ENCODE data around the gene ADAMTS12. TPM values are rescaled to one million over a fixed set of nuclear protein-coding genes. Genes with fewer than 3 reads are reported as not detected.

ADAMTS12 gene
- total RNA-seq, 4 donors from 2014 or later, result 0.49 to 3.1 (median 2.5) TPM

DNA sequence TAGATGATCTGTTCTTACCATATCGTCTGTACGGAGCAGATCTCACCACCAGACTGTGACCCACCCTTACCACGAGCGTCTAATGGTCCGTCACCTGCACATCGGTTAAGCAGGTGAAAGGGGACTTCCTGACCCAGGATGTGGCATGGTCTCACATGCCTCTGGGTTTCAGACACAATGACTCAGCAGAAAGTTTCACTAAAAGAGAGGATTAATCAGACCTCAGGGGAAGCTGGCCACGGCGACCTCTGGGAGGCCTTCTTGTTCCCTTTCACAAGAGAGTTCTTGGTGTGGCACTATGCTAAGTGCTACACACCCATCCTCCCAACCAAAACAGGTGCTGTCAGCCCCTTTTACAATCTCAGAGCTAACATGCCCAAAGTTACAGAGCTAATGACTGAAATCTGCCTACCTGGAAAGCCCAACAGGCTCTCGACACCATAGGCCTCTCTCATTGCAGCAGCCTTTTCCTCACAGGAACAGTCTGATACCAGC lies 41.6 kb downstream of the ADAMTS12 start:
- intact Hi-C loops (cut with DNase I; ENCODE audit: low total_unique reads) (no loop called here), in situ Hi-C loops (cut with MboI; ENCODE audit: low sequenced_read_pairs in 4 of 4) (no loop called here)
- no peak overlapping the region for H3K27ac ChIP-seq
- no peaks in the 10 kb centered on the region for H3K9me3 ChIP-seq
- no peak for DNase-seq
- no peaks in the 10 kb centered on the region for H3K4me1 ChIP-seq
- ATAC-seq, result no peak
- TF ChIP-seq, protein P1, sequence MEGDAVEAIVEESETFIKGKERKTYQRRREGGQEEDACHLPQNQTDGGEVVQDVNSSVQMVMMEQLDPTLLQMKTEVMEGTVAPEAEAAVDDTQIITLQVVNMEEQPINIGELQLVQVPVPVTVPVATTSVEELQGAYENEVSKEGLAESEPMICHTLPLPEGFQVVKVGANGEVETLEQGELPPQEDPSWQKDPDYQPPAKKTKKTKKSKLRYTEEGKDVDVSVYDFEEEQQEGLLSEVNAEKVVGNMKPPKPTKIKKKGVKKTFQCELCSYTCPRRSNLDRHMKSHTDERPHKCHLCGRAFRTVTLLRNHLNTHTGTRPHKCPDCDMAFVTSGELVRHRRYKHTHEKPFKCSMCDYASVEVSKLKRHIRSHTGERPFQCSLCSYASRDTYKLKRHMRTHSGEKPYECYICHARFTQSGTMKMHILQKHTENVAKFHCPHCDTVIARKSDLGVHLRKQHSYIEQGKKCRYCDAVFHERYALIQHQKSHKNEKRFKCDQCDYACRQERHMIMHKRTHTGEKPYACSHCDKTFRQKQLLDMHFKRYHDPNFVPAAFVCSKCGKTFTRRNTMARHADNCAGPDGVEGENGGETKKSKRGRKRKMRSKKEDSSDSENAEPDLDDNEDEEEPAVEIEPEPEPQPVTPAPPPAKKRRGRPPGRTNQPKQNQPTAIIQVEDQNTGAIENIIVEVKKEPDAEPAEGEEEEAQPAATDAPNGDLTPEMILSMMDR (IDR thresholded peaks at IDR 0.05 in 4 of 5, conservative IDR thresholded peaks at IDR 0.05 in 1 of 5), result no peak
- TF ChIP-seq POLR2A (IDR thresholded peaks at IDR 0.05), result no peak
- H3K27me3 ChIP-seq, result no peaks in the 10 kb centered on the region
- no peak overlapping the region for H3K4me3 ChIP-seq
- no peaks in the 10 kb centered on the region for H3K36me3 ChIP-seq

DNA sequence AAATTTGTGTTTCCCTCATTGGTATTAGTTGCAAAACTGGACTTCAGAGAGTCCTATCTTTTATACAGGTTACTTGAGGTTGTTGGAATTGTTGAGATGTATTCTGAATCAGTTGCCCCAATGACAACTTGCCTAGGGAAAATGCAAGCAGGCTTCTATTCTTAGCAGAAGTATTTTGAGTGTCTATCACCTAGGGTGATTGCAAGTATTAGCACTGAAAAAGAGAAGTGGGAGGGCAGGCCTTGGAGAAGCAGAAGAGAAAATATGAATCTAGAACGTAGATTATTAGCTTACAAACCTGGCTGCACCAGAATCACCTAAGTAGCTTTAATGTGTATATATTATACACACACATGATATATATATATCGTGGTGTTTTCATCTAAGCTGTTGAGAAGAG lies 43.2 kb downstream of the ADAMTS12 start:
- Histone ChIP-seq H3K27ac (no peak overlapping the region), H3K4me1 (no peaks in the 10 kb centered on the region), H3K36me3 (no peaks in the 10 kb centered on the region), H3K4me3 (no peak overlapping the region), H3K27me3 (no peaks in the 10 kb centered on the region), H3K9me3 (no peaks in the 10 kb centered on the region)
- no peak for TF ChIP-seq POLR2A (IDR thresholded peaks at IDR 0.05)
- TF ChIP-seq, protein P1 (IDR thresholded peaks at IDR 0.05 in 4 of 5, conservative IDR thresholded peaks at IDR 0.05 in 1 of 5), result no peak
- intact Hi-C loops (cut with DNase I; ENCODE audit: low total_unique reads) (no loop called here), in situ Hi-C loops (cut with MboI; ENCODE audit: low sequenced_read_pairs in 4 of 4) (no loop called here)
- ATAC-seq (no peak), DNase-seq (no peak)

DNA sequence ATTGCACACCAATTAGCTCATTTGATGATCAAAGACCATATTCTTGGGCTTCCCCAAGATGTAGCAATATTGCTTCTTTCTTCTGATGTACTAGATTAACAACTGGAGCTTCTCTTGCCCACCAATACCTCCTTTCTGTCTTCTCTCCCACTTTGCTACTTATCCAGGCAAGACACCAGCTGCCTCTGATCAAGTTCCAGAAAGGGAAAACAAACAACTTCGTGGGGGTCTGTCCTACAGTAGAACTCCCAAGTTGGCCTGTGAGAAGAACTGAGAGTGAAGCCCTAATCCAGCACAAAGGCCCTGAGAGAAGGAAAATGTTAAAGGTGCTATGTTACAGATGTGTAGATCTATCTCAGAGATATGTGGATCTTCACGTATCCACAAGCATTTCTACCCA lies 44.9 kb downstream of the ADAMTS12 start:
- no peaks in the 10 kb centered on the region for H3K27me3 ChIP-seq
- no peaks in the 10 kb centered on the region for H3K36me3 ChIP-seq
- H3K4me1 ChIP-seq, result no peaks in the 10 kb centered on the region
- no peak overlapping the region for H3K27ac ChIP-seq
- ATAC-seq, result no peak
- in situ Hi-C loops (cut with MboI; ENCODE audit: low sequenced_read_pairs in 4 of 4) (no loop called here), intact Hi-C loops (cut with DNase I; ENCODE audit: low total_unique reads) (no loop called here)
- H3K9me3 ChIP-seq, result no peaks in the 10 kb centered on the region
- no peak overlapping the region for H3K4me3 ChIP-seq
- TF ChIP-seq, protein P1 (IDR thresholded peaks at IDR 0.05 in 4 of 5, conservative IDR thresholded peaks at IDR 0.05 in 1 of 5), result no peak
- no peak for TF ChIP-seq POLR2A (IDR thresholded peaks at IDR 0.05)
- DNase-seq, result no peak

DNA sequence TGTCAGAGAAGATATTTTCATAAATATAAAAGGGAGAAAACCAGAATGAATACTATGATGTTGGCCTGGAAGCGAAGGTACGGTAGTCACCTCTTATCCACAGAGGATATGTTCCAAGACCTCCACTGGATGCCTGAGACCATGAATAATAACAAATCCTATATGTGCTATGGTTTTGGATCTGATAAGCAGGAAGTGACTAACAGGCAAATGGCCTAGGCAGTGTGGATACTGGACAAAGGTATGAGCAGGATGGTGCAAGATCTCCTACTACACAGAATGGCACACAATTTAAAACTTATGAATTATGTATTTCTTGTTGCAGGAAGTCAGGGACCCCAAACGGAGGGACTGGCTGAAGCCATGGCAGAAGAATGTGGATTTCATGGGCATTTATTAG lies 48.2 kb downstream of the ADAMTS12 start:
- in situ Hi-C loops (cut with MboI; ENCODE audit: low sequenced_read_pairs in 4 of 4) (no loop called here), intact Hi-C loops (cut with DNase I; ENCODE audit: low total_unique reads) (no loop called here)
- no peak for TF ChIP-seq POLR2A (IDR thresholded peaks at IDR 0.05)
- TF ChIP-seq, protein P1 (IDR thresholded peaks at IDR 0.05 in 4 of 5, conservative IDR thresholded peaks at IDR 0.05 in 1 of 5), result no peak
- no peak for ATAC-seq
- H3K27me3 ChIP-seq, result no peaks in the 10 kb centered on the region
- H3K9me3 ChIP-seq, result no peaks in the 10 kb centered on the region
- H3K36me3 ChIP-seq, result no peaks in the 10 kb centered on the region
- no peak for DNase-seq
- no peaks in the 10 kb centered on the region for H3K4me1 ChIP-seq
- no peak overlapping the region for H3K4me3 ChIP-seq
- H3K27ac ChIP-seq, result no peak overlapping the region

DNA sequence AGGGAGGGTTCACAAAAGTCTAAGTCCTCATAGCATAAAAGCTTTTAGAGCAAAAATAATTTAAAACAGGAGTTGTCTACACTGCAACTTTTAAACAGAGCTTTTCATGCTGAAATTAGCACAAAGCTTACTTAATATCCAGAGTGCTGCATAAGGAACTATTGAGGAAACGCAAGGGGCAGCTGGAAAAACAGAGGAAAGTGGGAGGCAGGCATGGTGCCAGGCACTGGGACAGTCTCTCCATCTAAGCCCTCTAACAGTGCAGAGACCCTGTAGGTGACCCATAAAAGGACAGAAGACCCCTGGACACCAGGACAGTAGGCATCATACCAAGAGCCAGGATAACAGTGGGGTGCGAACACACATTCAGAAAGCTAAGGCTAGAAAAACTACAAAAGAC lies 49.3 kb downstream of the ADAMTS12 start:
- TF ChIP-seq, protein P1 (IDR thresholded peaks at IDR 0.05 in 4 of 5, conservative IDR thresholded peaks at IDR 0.05 in 1 of 5), result no peak
- TF ChIP-seq POLR2A (IDR thresholded peaks at IDR 0.05), result no peak
- Histone ChIP-seq H3K27me3 (no peaks in the 10 kb centered on the region), H3K9me3 (no peaks in the 10 kb centered on the region), H3K36me3 (no peaks in the 10 kb centered on the region), H3K4me3 (no peak overlapping the region), H3K27ac (no peak overlapping the region), H3K4me1 (no peaks in the 10 kb centered on the region)
- in situ Hi-C loops (cut with MboI; ENCODE audit: low sequenced_read_pairs in 4 of 4) (no loop called here), intact Hi-C loops (cut with DNase I; ENCODE audit: low total_unique reads) (no loop called here)
- ATAC-seq (no peak), DNase-seq (no peak)
